MCF 10A (cell line): ENCODE data around the gene SOHLH2. TPM values are rescaled to one million over a fixed set of nuclear protein-coding genes. Genes with fewer than 3 reads are reported as not detected.

Source experiments
- BruUV-seq: library from RNA; stranded (reverse); fragments of 400-500 nt; replicated peaks from 2 replicates; lab custom pipeline; 2021; lab: Mats Ljungman, UMichigan
- CTCF ChIA-PET: fragments of 300-600 bp; sonication (Branson Sonifier 250); formaldehyde crosslinking; extraction: SDS; loops from one replicate; lab custom pipeline; 2021; ENCODE audit warnings: antibody characterized with exemption, inconsistent platforms; lab: Yijun Ruan, JAX
- POLR2A ChIA-PET: fragments of 300-600, 350-650 bp; sonication (Branson Sonifier 250); formaldehyde crosslinking; extraction: SDS; loops from one replicate; lab custom pipeline; 2020; ENCODE audit warnings: antibody characterized with exemption, inconsistent platforms; lab: Yijun Ruan, JAX
- DNase-seq: peaks from one replicate; pipeline ENCODE4 v3.0.0-alpha.2; 2018; ENCODE audit not compliant: unreplicated experiment
- H3K27ac Mint-ChIP-seq: one replicate; pipeline ENCODE4 v1.8.0; 2022; ENCODE audit warnings: mild to moderate bottlenecking, low read depth, mixed read lengths; ENCODE audit not compliant: unreplicated experiment
- H3K27me3 Mint-ChIP-seq: one replicate; pipeline ENCODE4 v1.8.0; 2022; ENCODE audit warnings: mixed read lengths; ENCODE audit not compliant: insufficient read depth, unreplicated experiment
- H3K36me3 Mint-ChIP-seq: one replicate; pipeline ENCODE4 v1.8.0; 2022; ENCODE audit warnings: mild to moderate bottlenecking, moderate library complexity, mixed read lengths; ENCODE audit not compliant: insufficient read depth, unreplicated experiment
- H3K4me1 Mint-ChIP-seq: one replicate; pipeline ENCODE4 v1.8.0; 2022; ENCODE audit warnings: mixed read lengths; ENCODE audit not compliant: insufficient read depth, unreplicated experiment
- H3K4me3 Mint-ChIP-seq: one replicate; pipeline ENCODE4 v1.8.0; 2022; ENCODE audit warnings: mild to moderate bottlenecking, moderate library complexity, mixed read lengths; ENCODE audit not compliant: unreplicated experiment
- H3K9me3 Mint-ChIP-seq: one replicate; pipeline ENCODE4 v1.8.0; 2022; ENCODE audit warnings: mixed read lengths; ENCODE audit not compliant: unreplicated experiment
- intact Hi-C: fragments of 100-400 bp; cut with micrococcal nuclease; formaldehyde crosslinking; loops from 2 replicates; pipeline ENCODE4 v1.14.1; 2022
- total RNA-seq: library from RNA; stranded (reverse); gene quantifications from 2 replicates; pipeline ENCODE4 v1.2.3, GENCODE V29; 2022
- TF ChIP-seq, protein P1 (sequence below): fragments of 200-600 bp; IDR thresholded peaks from one replicate; pipeline ENCODE4 v1.8.0; 2022; ENCODE audit warnings: antibody characterized with exemption, mild to moderate bottlenecking; ENCODE audit not compliant: unreplicated experiment

SOHLH2 gene
- total RNA-seq, 1 experiment from 2014 or later, result 1.2 TPM

DNA sequence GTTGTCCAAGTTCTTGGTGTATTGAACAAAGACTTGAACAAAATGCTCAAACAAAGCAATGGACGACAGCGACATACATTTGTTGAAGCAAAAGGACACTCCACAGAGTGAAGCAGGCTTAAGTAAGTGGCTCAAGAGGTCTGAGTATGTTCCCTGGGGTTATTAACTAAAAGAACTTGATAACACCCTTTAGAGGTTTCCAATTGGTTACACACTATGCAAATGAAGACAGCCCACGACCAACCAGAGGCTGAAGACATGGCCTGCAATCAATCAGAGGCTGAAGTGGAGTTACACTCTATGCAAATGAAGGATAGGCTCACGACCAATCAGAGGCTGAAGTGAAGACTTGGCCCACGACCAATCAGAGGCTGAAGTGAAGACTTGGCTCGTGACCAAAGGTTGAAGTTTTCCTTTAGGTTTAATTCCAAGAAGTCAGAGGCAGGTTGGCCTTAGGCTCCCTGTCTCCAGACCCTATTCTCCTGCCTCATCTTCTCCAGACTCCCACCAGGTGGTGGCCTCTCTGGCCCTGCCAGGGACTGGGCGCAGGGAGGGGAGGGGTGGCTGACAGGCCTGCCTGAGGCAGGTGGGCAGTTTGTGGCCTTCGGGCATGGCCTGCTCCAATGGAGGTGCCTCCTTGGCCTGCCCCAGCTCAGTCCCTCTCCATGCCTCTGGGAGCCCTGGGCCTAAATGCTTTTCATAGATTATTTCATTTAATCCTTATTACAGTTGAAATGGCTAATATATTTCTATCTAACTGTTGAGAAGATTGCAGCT, 45.2 kb upstream of the SOHLH2 start:
- CTCF ChIA-PET, result interaction anchor here (0.6 to 3.6 kb wide), 4 partner anchors 15 to 374 kb away, joined by 4 to 15 read pairs (median 7); no protein-coding TSS in a partner anchor
- intact Hi-C loops, result no loop called here
- POLR2A ChIA-PET, result no interaction called here

DNA sequence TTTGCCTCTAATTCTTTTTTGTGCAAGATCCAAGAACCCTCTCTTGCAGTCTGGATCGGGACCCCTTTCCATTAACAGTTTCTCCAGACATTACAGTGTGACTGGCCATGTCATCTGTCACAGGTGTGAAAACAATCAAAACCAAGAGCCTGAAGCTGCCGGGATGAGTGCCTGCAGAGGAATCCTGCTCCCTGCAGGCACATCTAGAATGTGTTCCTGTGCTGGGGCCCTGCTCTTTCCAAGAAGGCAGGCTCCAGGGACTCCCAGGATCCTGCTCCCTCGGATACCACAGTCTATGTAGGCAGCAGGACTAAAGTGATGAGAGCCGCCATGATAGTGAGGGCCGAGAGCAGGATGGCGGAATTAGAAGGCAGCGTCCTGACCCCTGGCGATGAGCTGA, 44.5 kb upstream of the SOHLH2 start:
- H3K27me3 Mint-ChIP-seq, result no peaks in the 10 kb centered on the region
- H3K27ac Mint-ChIP-seq, result no peak overlapping the region
- TF ChIP-seq, protein P1, sequence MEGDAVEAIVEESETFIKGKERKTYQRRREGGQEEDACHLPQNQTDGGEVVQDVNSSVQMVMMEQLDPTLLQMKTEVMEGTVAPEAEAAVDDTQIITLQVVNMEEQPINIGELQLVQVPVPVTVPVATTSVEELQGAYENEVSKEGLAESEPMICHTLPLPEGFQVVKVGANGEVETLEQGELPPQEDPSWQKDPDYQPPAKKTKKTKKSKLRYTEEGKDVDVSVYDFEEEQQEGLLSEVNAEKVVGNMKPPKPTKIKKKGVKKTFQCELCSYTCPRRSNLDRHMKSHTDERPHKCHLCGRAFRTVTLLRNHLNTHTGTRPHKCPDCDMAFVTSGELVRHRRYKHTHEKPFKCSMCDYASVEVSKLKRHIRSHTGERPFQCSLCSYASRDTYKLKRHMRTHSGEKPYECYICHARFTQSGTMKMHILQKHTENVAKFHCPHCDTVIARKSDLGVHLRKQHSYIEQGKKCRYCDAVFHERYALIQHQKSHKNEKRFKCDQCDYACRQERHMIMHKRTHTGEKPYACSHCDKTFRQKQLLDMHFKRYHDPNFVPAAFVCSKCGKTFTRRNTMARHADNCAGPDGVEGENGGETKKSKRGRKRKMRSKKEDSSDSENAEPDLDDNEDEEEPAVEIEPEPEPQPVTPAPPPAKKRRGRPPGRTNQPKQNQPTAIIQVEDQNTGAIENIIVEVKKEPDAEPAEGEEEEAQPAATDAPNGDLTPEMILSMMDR, result no peak
- no peak overlapping the region for H3K4me3 Mint-ChIP-seq
- ChIA-PET POLR2A (no interaction called here), CTCF (no interaction called here)
- peaks cover 11% of the 10 kb centered on the region for H3K4me1 Mint-ChIP-seq
- no peaks in the 10 kb centered on the region for H3K9me3 Mint-ChIP-seq
- DNase-seq, result no peak
- no TSS peak for BruUV-seq
- no peaks in the 10 kb centered on the region for H3K36me3 Mint-ChIP-seq
- intact Hi-C loops, result no loop called here

More for the DNA sequence above, 45.2 kb upstream of the SOHLH2 start:
- no peak overlapping the region for H3K4me3 Mint-ChIP-seq
- TF ChIP-seq, protein P1, result no peak
- H3K27ac Mint-ChIP-seq, result no peak overlapping the region
- no peak for DNase-seq
- no TSS peak for BruUV-seq
- H3K4me1 Mint-ChIP-seq, result peaks cover 11% of the 10 kb centered on the region
- no peaks in the 10 kb centered on the region for H3K9me3 Mint-ChIP-seq
- no peaks in the 10 kb centered on the region for H3K36me3 Mint-ChIP-seq
- no peaks in the 10 kb centered on the region for H3K27me3 Mint-ChIP-seq

DNA sequence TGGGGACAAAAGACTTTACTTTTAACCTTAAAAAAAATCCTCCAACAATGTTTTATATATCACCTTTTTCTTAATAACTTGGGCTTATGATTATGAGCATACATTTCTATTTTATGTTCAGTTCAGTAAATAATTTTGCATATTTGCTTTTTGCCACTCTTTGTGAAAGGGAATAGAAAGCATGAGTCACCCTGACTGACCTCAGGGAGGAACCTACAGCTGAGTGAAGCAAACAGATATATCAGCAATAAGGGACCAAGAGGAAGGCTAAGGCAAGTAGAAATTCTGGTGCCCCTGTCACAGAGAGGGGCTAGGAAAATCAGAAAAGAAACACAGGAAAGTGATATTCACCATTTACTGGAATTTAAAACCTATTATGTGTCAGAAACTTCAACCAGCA, 37.2 kb upstream of the SOHLH2 start:
- no peak for DNase-seq
- TF ChIP-seq, protein P1, result no peak
- Mint-ChIP-seq H3K9me3 (no peaks in the 10 kb centered on the region), H3K27ac (no peak overlapping the region), H3K4me3 (no peak overlapping the region), H3K27me3 (no peaks in the 10 kb centered on the region), H3K4me1 (no peaks in the 10 kb centered on the region), H3K36me3 (no peaks in the 10 kb centered on the region)
- no TSS peak for BruUV-seq
- CTCF ChIA-PET, result interaction anchor here (0.8 to 2.1 kb wide), 2 partner anchors 23 to 272 kb away, joined by 4 to 10 read pairs; no protein-coding TSS in a partner anchor
- intact Hi-C loops, result no loop called here
- POLR2A ChIA-PET, result interaction anchor here (0.6 kb wide), 1 partner anchor 439 kb away, joined by 3 read pairs; no protein-coding TSS in a partner anchor

DNA sequence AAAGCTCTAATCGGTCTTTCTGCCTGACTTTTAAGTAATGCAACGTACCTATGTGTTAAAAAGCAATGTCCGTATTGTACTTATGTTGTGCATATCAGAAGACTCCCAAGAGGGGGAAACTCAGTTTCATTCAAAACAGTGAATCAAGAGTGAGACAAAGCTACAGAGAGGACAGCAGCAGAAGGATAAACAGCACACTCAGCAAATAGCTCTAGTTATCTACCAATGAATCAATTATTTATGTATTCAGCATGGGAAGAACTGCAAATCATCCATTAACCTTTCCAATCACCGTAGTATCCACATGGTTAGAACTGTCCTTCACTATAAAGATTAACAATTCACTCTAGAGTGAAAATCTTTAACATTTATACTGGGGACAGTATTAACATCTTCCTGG, 36.7 kb upstream of the SOHLH2 start:
- Mint-ChIP-seq H3K4me3 (no peak overlapping the region), H3K9me3 (no peaks in the 10 kb centered on the region), H3K27ac (no peak overlapping the region), H3K4me1 (no peaks in the 10 kb centered on the region), H3K36me3 (no peaks in the 10 kb centered on the region), H3K27me3 (no peaks in the 10 kb centered on the region)
- TF ChIP-seq, protein P1, result no peak
- BruUV-seq, result no TSS peak
- DNase-seq, result no peak
- intact Hi-C loops, result no loop called here
- ChIA-PET CTCF (interaction anchor here (0.9 to 2.1 kb wide), 2 partner anchors 24 kb away, joined by 6 to 10 read pairs; no protein-coding TSS in a partner anchor), POLR2A (interaction anchor here (0.6 kb wide), 1 partner anchor 439 kb away, joined by 3 read pairs; no protein-coding TSS in a partner anchor)
